A673 (cell line): Measurements from ENCODE around the gene RFESD.

ENCODE experiments used
- EZH2 ChIP-seq: fragments of 200-600 bp; sonication (generic); IDR thresholded peaks from 2 replicates; pipeline ENCODE4 v1.6.1; 2017; ENCODE audit warnings: borderline replicate concordance, low read depth, mild to moderate bottlenecking, mixed read lengths, antibody characterized with exemption, low read length; ENCODE audit not compliant: poor library complexity, severe bottlenecking
- TF ChIP-seq, protein P1 (sequence below): fragments of 300-800, 200-600 bp; sonication (generic); conservative IDR thresholded peaks from 2 replicates; pipeline ENCODE4 v1.5.1; 2017; ENCODE audit warnings: low read depth, mild to moderate bottlenecking, antibody characterized with exemption, low read length, moderate library complexity, mixed read lengths

DNA sequence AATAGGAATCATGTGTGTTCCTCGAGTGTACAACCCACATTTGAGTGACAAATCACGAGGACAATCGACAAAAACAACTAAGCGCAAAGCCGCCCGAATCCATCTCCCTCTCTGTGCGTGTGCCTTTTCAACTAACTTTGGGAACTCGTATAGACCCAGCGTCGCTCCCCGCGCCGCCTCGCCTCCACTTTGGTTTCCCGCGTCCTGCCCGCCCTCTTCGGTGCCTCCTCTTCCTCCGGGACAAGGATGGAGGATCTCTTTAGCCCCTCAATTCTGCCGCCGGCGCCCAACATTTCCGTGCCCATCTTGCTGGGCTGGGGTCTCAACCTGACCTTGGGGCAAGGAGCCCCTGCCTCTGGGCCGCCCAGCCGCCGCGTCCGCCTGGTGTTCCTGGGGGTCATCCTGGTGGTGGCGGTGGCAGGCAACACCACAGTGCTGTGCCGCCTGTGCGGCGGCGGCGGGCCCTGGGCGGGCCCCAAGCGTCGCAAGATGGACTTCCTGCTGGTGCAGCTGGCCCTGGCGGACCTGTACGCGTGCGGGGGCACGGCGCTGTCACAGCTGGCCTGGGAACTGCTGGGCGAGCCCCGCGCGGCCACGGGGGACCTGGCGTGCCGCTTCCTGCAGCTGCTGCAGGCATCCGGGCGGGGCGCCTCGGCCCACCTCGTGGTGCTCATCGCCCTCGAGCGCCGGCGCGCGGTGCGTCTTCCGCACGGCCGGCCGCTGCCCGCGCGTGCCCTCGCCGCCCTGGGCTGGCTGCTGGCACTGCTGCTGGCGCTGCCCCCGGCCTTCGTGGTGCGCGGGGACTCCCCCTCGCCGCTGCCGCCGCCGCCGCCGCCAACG is 26.3 kb upstream of the RFESD start, which contains the start of gene GPR150:
- TF ChIP-seq, protein P1, sequence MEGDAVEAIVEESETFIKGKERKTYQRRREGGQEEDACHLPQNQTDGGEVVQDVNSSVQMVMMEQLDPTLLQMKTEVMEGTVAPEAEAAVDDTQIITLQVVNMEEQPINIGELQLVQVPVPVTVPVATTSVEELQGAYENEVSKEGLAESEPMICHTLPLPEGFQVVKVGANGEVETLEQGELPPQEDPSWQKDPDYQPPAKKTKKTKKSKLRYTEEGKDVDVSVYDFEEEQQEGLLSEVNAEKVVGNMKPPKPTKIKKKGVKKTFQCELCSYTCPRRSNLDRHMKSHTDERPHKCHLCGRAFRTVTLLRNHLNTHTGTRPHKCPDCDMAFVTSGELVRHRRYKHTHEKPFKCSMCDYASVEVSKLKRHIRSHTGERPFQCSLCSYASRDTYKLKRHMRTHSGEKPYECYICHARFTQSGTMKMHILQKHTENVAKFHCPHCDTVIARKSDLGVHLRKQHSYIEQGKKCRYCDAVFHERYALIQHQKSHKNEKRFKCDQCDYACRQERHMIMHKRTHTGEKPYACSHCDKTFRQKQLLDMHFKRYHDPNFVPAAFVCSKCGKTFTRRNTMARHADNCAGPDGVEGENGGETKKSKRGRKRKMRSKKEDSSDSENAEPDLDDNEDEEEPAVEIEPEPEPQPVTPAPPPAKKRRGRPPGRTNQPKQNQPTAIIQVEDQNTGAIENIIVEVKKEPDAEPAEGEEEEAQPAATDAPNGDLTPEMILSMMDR: no peak
- no peak for TF ChIP-seq EZH2
